A549 (cell line): ENCODE data around the gene QKI.

Experiments used
- CEBPB ChIP-seq, 2 experiments: fragments of >200 bp in 1 of 2; sonication (Bioruptor Twin) in 1 of 2; formaldehyde crosslinking in 1 of 2; IDR thresholded peaks; 2 replicates each; pipeline ENCODE4 v1.6.1; 2012 to 2016
- CTCF ChIP-seq: fragments of >200 bp; sonication (Bioruptor Twin); formaldehyde crosslinking; IDR thresholded peaks from 3 replicates; pipeline ENCODE4 v1.5.1; 2016
- EP300 ChIP-seq, 2 experiments: fragments of >200 bp; sonication (Bioruptor Twin); formaldehyde crosslinking; IDR thresholded peaks; 2 replicates in 1 of 2; 3 replicates in 1 of 2; pipeline ENCODE4 v1.6.1; 2016 to 2017
- HES2 ChIP-seq: fragments of >200 bp; sonication (Bioruptor Twin); formaldehyde crosslinking; IDR thresholded peaks from 2 replicates; pipeline ENCODE4 v1.6.1; 2016
- HOXA7 ChIP-seq: fragments of 250-450 bp; sonication (Bioruptor Pico); IDR thresholded peaks from 2 replicates; pipeline ENCODE4 v1.5.0; 2020; ENCODE audit warnings: mild to moderate bottlenecking, moderate library complexity
- JUN ChIP-seq, 2 experiments: fragments of >200 bp; sonication (Bioruptor Twin); formaldehyde crosslinking; IDR thresholded peaks; 2 replicates in 1 of 2; 3 replicates in 1 of 2; pipeline ENCODE4 v1.6.1; 2016 to 2017
- MAZ ChIP-seq: fragments of 150-350 bp; IDR thresholded peaks from 2 replicates; pipeline ENCODE4 v1.6.1; 2014; ENCODE audit warnings: antibody characterized with exemption, low read depth, low read length, borderline replicate concordance
- POLR2A ChIP-seq: IDR thresholded peaks from 2 replicates; pipeline ENCODE4 v1.6.1; 2012; ENCODE audit warnings: mild to moderate bottlenecking, low read length

GRCh38 chr6:163538331-163538730 is 123.8 kb downstream of the QKI start:
- TF ChIP-seq CTCF (no peak), JUN (IDR thresholded peaks at IDR 0.05) (no peak), POLR2A (no peak), CEBPB (IDR thresholded peaks at IDR 0.05) (no peak), MAZ (no peak), HOXA7 (CRISPR knock-in tag) (no peak), EP300 (IDR thresholded peaks at IDR 0.05) (no peak), HES2 (no peak)
